ENCODE data around the gene DDX59. TPM values are rescaled to one million over a fixed set of nuclear protein-coding genes. Genes with fewer than 3 reads are reported as not detected.

Gene DDX59
- total and polyA plus RNA-seq, 9 of the 15 experiments (the other 6 are each of a cell fraction or from before 2014, with no cell fraction given): 8.3 to 30.4 (median 19.8) TPM

GRCh38 chr1:200669314-200670241 lies at the start of gene DDX59 (continued):
- 0 out of 2 replicates have a peak, but pooled peaks have one; percentile 22 for TF ChIP-seq CGGBP1 (CRISPR knock-in tag; IDR thresholded peaks at IDR 0.05)
- TF ChIP-seq JUNB (CRISPR knock-in tag; conservative IDR thresholded peaks at IDR 0.05): no peak
- TF ChIP-seq NBN (IDR thresholded peaks at IDR 0.05; ENCODE audit: low read depth): peak; percentile 58; the same call in 1 of the 2 replicates
- TF ChIP-seq MAFG (tag; conservative IDR thresholded peaks at IDR 0.05): no peak
- TF ChIP-seq BMI1 (IDR thresholded peaks at IDR 0.05; ENCODE audit: low read length): no peak
- TF ChIP-seq CREB3L1 (IDR thresholded peaks at IDR 0.05; ENCODE audit: borderline replicate concordance, low read depth): peak; percentile 48; the same call in 1 of the 2 replicates
- TF ChIP-seq TCF3 (CRISPR knock-in tag; IDR thresholded peaks at IDR 0.05): peak; percentile 27; the same call in 1 of the 2 replicates
- no peak for TF ChIP-seq MCM2 (IDR thresholded peaks at IDR 0.05; ENCODE audit: low read depth)
- peak; percentile 69; the same call in 1 of the 2 replicates for TF ChIP-seq E2F1 (CRISPR knock-in tag; IDR thresholded peaks at IDR 0.05)
- peak; percentile 99 for TF ChIP-seq RBFOX2 (IDR thresholded peaks at IDR 0.05; ENCODE audit: low read depth, low read length)
- no peak; the same call in 1 of the 2 replicates for TF ChIP-seq NKRF (IDR thresholded peaks at IDR 0.05; ENCODE audit: borderline replicate concordance)
- no peak for TF ChIP-seq ZNF699 (CRISPR knock-in tag; IDR thresholded peaks at IDR 0.05; ENCODE audit: insufficient replicate concordance)
- TF ChIP-seq HBP1 (CRISPR knock-in tag; IDR thresholded peaks at IDR 0.05): no peak
- peak; percentile 35; the same call in 1 of the 2 replicates for TF ChIP-seq ZBTB26 (CRISPR knock-in tag; IDR thresholded peaks at IDR 0.05)
- no peak; the same call in 1 of the 2 replicates for TF ChIP-seq THRB (CRISPR knock-in tag; conservative IDR thresholded peaks at IDR 0.05)

Data from K562 (cell line).